HG02763 (cell line): ENCODE results near the gene PDK4.
"Not testable (repeated sequence)": the region's sequence is repeated elsewhere in the genome, so short reads cannot be mapped to it uniquely, and the experiment has no call there.

ENCODE experiments used
- ATAC-seq: cut with Tn5 transposase; IDR thresholded peaks from one replicate; pipeline ENCODE4 v1.9.1; 2021; ENCODE audit warnings: mild to moderate bottlenecking, moderate library complexity; ENCODE audit not compliant: unreplicated experiment

The PDK4 gene

GRCh38 chr7:95605275-95605674, 9.0 kb upstream of the PDK4 start:
- ATAC-seq = no peak

- not testable (repeated sequence) for ATAC-seq
These were observed 8.5 kb upstream of the PDK4 start for GRCh38 chr7:95604811-95605210.

GRCh38 chr7:95604397-95604796, 8.1 kb upstream of the PDK4 start:
- not testable (repeated sequence) for ATAC-seq

GRCh38 chr7:95602421-95602820, 6.1 kb upstream of the PDK4 start:
- no peak for ATAC-seq

- no peak for ATAC-seq
These were observed 5.0 kb upstream of the PDK4 start for GRCh38 chr7:95601316-95601715.

- ATAC-seq = no peak
These were observed 2.8 kb upstream of the PDK4 start for GRCh38 chr7:95599069-95599468.

- ATAC-seq = no peak
These were observed 2.2 kb upstream of the PDK4 start for GRCh38 chr7:95598511-95598910.

GRCh38 chr7:95595746-95596197, 544 bp downstream of the PDK4 start:
- ATAC-seq = no peak

GRCh38 chr7:95594185-95594584, 2.1 kb downstream of the PDK4 start:
- ATAC-seq = no peak

- ATAC-seq = no peak
These were observed 3.0 kb downstream of the PDK4 start for GRCh38 chr7:95593343-95593742.

- ATAC-seq = no peak
These were observed 3.7 kb downstream of the PDK4 start for GRCh38 chr7:95592570-95592969.

- no peak for ATAC-seq
These were observed 5.7 kb downstream of the PDK4 start for GRCh38 chr7:95590387-95591248.

GRCh38 chr7:95589766-95590165, 6.5 kb downstream of the PDK4 start:
- no peak for ATAC-seq

- no peak for ATAC-seq
These were observed 7.3 kb downstream of the PDK4 start for GRCh38 chr7:95589031-95589430.

- ATAC-seq = no peak
These were observed 9.4 kb downstream of the PDK4 start for GRCh38 chr7:95586951-95587301.

- no peak for ATAC-seq
These were observed 10.9 kb downstream of the PDK4 start for GRCh38 chr7:95585426-95585789.

GRCh38 chr7:95584769-95585425, 11.4 kb downstream of the PDK4 start:
- no peak for ATAC-seq

GRCh38 chr7:95583834-95584621, 12.3 kb downstream of the PDK4 start:
- ATAC-seq = no peak

- no peak for ATAC-seq
These were observed 13.6 kb downstream of the PDK4 start for GRCh38 chr7:95582578-95583293.

GRCh38 chr7:95581467-95581866, 14.8 kb downstream of the PDK4 start:
- ATAC-seq = no peak

GRCh38 chr7:95579318-95579717, 17.0 kb downstream of the PDK4 start:
- no peak for ATAC-seq
